TTC549 (cell line): ENCODE measurements around the gene SLC4A9.
"Not testable (repeated sequence)": the region's sequence is repeated elsewhere in the genome, so short reads cannot be mapped to it uniquely, and the experiment has no call there.

Source experiments
- FAIRE-seq: peaks from 2 replicates; lab custom pipeline; 2012; peaks lifted over from hg19 to GRCh38; lab: Jason Lieb, UNC

The SLC4A9 gene

GRCh38 chr5:140400730-140401361 is 40.9 kb downstream of the SLC4A9 start:
- FAIRE-seq: no peak

GRCh38 chr5:140401362-140402257 is 41.6 kb downstream of the SLC4A9 start, which contains the start of gene ANKHD1:
TSS of gene ANKHD1 (plus strand) at chr5:140401833. CDS start at chr5:140401968, 135 bp downstream.
- peak; percentile 92 for FAIRE-seq

GRCh38 chr5:140402258-140403074 is 42.5 kb downstream of the SLC4A9 start:
- FAIRE-seq: no peak

GRCh38 chr5:140403613-140404012 is 43.6 kb downstream of the SLC4A9 start:
- no peak for FAIRE-seq

- FAIRE-seq: no peak
These were observed 48.8 kb downstream of the SLC4A9 start for GRCh38 chr5:140408750-140409241.

GRCh38 chr5:140413230-140413629 is 53.2 kb downstream of the SLC4A9 start:
- no peak for FAIRE-seq

GRCh38 chr5:140417235-140417634 is 57.2 kb downstream of the SLC4A9 start:
- no peak for FAIRE-seq

GRCh38 chr5:140418862-140419520 is 59.0 kb downstream of the SLC4A9 start:
- FAIRE-seq: no peak

- FAIRE-seq: no peak
These were observed 60.2 kb downstream of the SLC4A9 start for GRCh38 chr5:140420226-140420570.

- FAIRE-seq: no peak
These were observed 60.8 kb downstream of the SLC4A9 start for GRCh38 chr5:140420665-140421361.

GRCh38 chr5:140421375-140421774 is 61.4 kb downstream of the SLC4A9 start:
- FAIRE-seq: not testable (repeated sequence)

GRCh38 chr5:140423609-140424008 is 63.6 kb downstream of the SLC4A9 start:
- FAIRE-seq: no peak

- no peak for FAIRE-seq
These were observed 64.1 kb downstream of the SLC4A9 start for GRCh38 chr5:140424135-140424534.
